SJSA1 (cell line): ENCODE measurements around the gene SLC1A7. TPM values are rescaled to one million over a fixed set of nuclear protein-coding genes. Genes with fewer than 3 reads are reported as not detected.

Experiments
- DNase-seq, 2 experiments: peaks; one replicate each; pipeline ENCODE4 v3.0.0-alpha.2; 2015 to 2020; ENCODE audit warnings: low spot score in 2 of 2, low read depth in 1 of 2
- H3K27ac ChIP-seq: fragments of 250-450 bp; sonication (Bioruptor Pico); 2 replicates; pipeline ENCODE4 v1.5.1; 2020; ENCODE audit warnings: mild to moderate bottlenecking, moderate library complexity
- H3K27me3 ChIP-seq: fragments of 250-450 bp; sonication (Bioruptor Pico); replicated peaks from 2 replicates; pipeline ENCODE4 v1.5.1; 2020; ENCODE audit warnings: mild to moderate bottlenecking, moderate library complexity
- H3K36me3 ChIP-seq: fragments of 250-450 bp; sonication (Bioruptor Pico); 2 replicates; pipeline ENCODE4 v1.5.1; 2020; ENCODE audit warnings: mild to moderate bottlenecking
- H3K4me1 ChIP-seq: fragments of 250-450 bp; sonication (Bioruptor Pico); replicated peaks from 2 replicates; pipeline ENCODE4 v1.6.1; 2021; ENCODE audit warnings: mild to moderate bottlenecking
- H3K4me3 ChIP-seq: fragments of 250-450 bp; sonication (Bioruptor Pico); 2 replicates; pipeline ENCODE4 v1.5.1; 2020; ENCODE audit warnings: mild to moderate bottlenecking
- H3K9me3 ChIP-seq: fragments of 250-450 bp; sonication (Bioruptor Pico); replicated peaks from 2 replicates; pipeline ENCODE4 v1.5.1; 2020; ENCODE audit warnings: mild to moderate bottlenecking
- total RNA-seq: library from RNA; depleted of rRNA; stranded (reverse); fragments of >200 nt; shearing (Covaris generic); gene quantifications from 2 replicates; pipeline ENCODE4 v1.2.3, GENCODE V29; 2014

Gene SLC1A7
- total RNA-seq, 1 experiment from 2014 or later, result 12.1 TPM

GRCh38 chr1:53071915-53072314 is 70.5 kb downstream of the SLC1A7 start:
- no peak for DNase-seq
- no peaks in the 10 kb centered on the region for H3K9me3 ChIP-seq
- no peaks in the 10 kb centered on the region for H3K27me3 ChIP-seq
- no peak overlapping the region for H3K4me3 ChIP-seq
- no peaks in the 10 kb centered on the region for H3K4me1 ChIP-seq
- no peaks in the 10 kb centered on the region for H3K36me3 ChIP-seq
- no peak overlapping the region for H3K27ac ChIP-seq

- H3K27me3 ChIP-seq, result no peaks in the 10 kb centered on the region
- no peaks in the 10 kb centered on the region for H3K36me3 ChIP-seq
- no peaks in the 10 kb centered on the region for H3K9me3 ChIP-seq
- no peak overlapping the region for H3K4me3 ChIP-seq
- H3K27ac ChIP-seq, result no peak overlapping the region
- no peak for DNase-seq
- no peaks in the 10 kb centered on the region for H3K4me1 ChIP-seq
Measured at GRCh38 chr1:53071167-53071865, 71.1 kb downstream of the SLC1A7 start.

- Histone ChIP-seq H3K4me1 (no peaks in the 10 kb centered on the region), H3K4me3 (no peak overlapping the region), H3K9me3 (no peaks in the 10 kb centered on the region), H3K27ac (no peak overlapping the region), H3K27me3 (no peaks in the 10 kb centered on the region), H3K36me3 (no peaks in the 10 kb centered on the region)
- peak in 1 of 2 experiments; percentile 36 for DNase-seq
Measured at GRCh38 chr1:53070621-53071020, 71.8 kb downstream of the SLC1A7 start.

GRCh38 chr1:53069663-53070327 is 72.6 kb downstream of the SLC1A7 start:
- DNase-seq, result peak in 1 of 2 experiments; percentile 34
- H3K27me3 ChIP-seq, result no peaks in the 10 kb centered on the region
- H3K4me3 ChIP-seq, result no peak overlapping the region
- H3K9me3 ChIP-seq, result no peaks in the 10 kb centered on the region
- H3K36me3 ChIP-seq, result no peaks in the 10 kb centered on the region
- H3K27ac ChIP-seq, result no peak overlapping the region
- no peaks in the 10 kb centered on the region for H3K4me1 ChIP-seq

GRCh38 chr1:53069265-53069662 is 73.2 kb downstream of the SLC1A7 start:
- no peaks in the 10 kb centered on the region for H3K36me3 ChIP-seq
- peak in 1 of 2 experiments; percentile 36 for DNase-seq
- no peak overlapping the region for H3K4me3 ChIP-seq

GRCh38 chr1:53068314-53069099 is 73.9 kb downstream of the SLC1A7 start:
- Histone ChIP-seq H3K27me3 (no peaks in the 10 kb centered on the region), H3K4me1 (no peaks in the 10 kb centered on the region), H3K27ac (no peak overlapping the region), H3K9me3 (no peaks in the 10 kb centered on the region), H3K36me3 (no peaks in the 10 kb centered on the region), H3K4me3 (no peak overlapping the region)
- no peak for DNase-seq

More at GRCh38 chr1:53069265-53069662, 73.2 kb downstream of the SLC1A7 start:
- Histone ChIP-seq H3K4me1 (no peaks in the 10 kb centered on the region), H3K9me3 (no peaks in the 10 kb centered on the region), H3K27ac (no peak overlapping the region), H3K27me3 (no peaks in the 10 kb centered on the region)

- peaks cover under 1% of the 10 kb centered on the region; the same call in 1 of the 2 replicates for H3K4me1 ChIP-seq
- H3K4me3 ChIP-seq, result no peak overlapping the region
- no peak for DNase-seq
- no peaks in the 10 kb centered on the region for H3K27me3 ChIP-seq
- no peaks in the 10 kb centered on the region for H3K9me3 ChIP-seq
- H3K27ac ChIP-seq, result no peak overlapping the region
- no peaks in the 10 kb centered on the region for H3K36me3 ChIP-seq
Measured at GRCh38 chr1:53067886-53068285, 74.6 kb downstream of the SLC1A7 start.

GRCh38 chr1:53066891-53067738 is 75.3 kb downstream of the SLC1A7 start:
- Histone ChIP-seq H3K4me1 (peaks cover 8% of the 10 kb centered on the region), H3K27me3 (no peaks in the 10 kb centered on the region), H3K4me3 (no peak overlapping the region), H3K36me3 (no peaks in the 10 kb centered on the region), H3K27ac (no peak overlapping the region), H3K9me3 (no peaks in the 10 kb centered on the region)
- DNase-seq, result no peak

- DNase-seq, result no peak
- no peaks in the 10 kb centered on the region for H3K9me3 ChIP-seq
- no peak overlapping the region for H3K27ac ChIP-seq
- no peak overlapping the region for H3K4me3 ChIP-seq
- no peaks in the 10 kb centered on the region for H3K27me3 ChIP-seq
- H3K36me3 ChIP-seq, result no peaks in the 10 kb centered on the region
- H3K4me1 ChIP-seq, result peaks cover 11% of the 10 kb centered on the region
Measured at GRCh38 chr1:53066488-53066887, 76.0 kb downstream of the SLC1A7 start.

- no peak overlapping the region for H3K4me3 ChIP-seq
- no peaks in the 10 kb centered on the region for H3K27me3 ChIP-seq
- DNase-seq, result no peak
- H3K27ac ChIP-seq, result no peak overlapping the region
- H3K36me3 ChIP-seq, result no peaks in the 10 kb centered on the region
- peaks cover 13% of the 10 kb centered on the region for H3K4me1 ChIP-seq
- H3K9me3 ChIP-seq, result no peaks in the 10 kb centered on the region
Measured at GRCh38 chr1:53065391-53065790, 77.0 kb downstream of the SLC1A7 start.

GRCh38 chr1:53063744-53064515 is 78.5 kb downstream of the SLC1A7 start:
- Histone ChIP-seq H3K27me3 (no peaks in the 10 kb centered on the region), H3K9me3 (no peaks in the 10 kb centered on the region), H3K36me3 (no peaks in the 10 kb centered on the region), H3K4me1 (peaks cover 13% of the 10 kb centered on the region), H3K27ac (no peak overlapping the region), H3K4me3 (no peak overlapping the region)
- no peak for DNase-seq

GRCh38 chr1:53062708-53063591 is 79.5 kb downstream of the SLC1A7 start:
- DNase-seq, result no peak
- H3K27ac ChIP-seq, result no peak overlapping the region
- no peaks in the 10 kb centered on the region for H3K9me3 ChIP-seq
- no peaks in the 10 kb centered on the region for H3K36me3 ChIP-seq
- H3K4me1 ChIP-seq, result peaks cover 13% of the 10 kb centered on the region
- H3K4me3 ChIP-seq, result peak overlapping the region; percentile 50
- H3K27me3 ChIP-seq, result no peaks in the 10 kb centered on the region
